ENCODE data around the gene PROZ. TPM values are rescaled to one million over a fixed set of nuclear protein-coding genes. Genes with fewer than 3 reads are reported as not detected.

The PROZ gene
- total and polyA plus RNA-seq, 2 of the 13 experiments (the other 11 are each of a cell fraction or from before 2014, with no cell fraction given), result 5.6 to 22.5 TPM

DNA sequence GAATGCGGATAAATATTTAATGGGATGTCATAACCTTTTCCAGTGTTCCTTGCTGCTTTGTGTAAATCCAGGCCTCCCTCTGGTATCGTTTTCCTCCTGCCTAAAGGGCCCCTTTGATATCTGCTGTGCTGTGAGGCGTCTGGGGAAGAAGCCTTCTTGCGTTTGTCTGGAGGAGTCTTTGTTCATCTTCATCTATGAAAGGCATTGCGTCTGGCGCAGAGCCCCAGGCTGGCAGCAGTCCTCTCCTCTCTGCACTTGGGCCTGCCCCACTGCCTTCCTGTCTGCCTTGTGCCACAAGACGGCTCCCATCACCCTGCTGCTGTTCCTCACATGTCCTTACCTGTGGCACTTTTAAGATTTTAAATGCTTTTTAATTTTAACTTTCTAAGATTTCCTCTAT is 9.8 kb downstream of the PROZ start:
- WGBS (ENCODE audit: low lambda C conversion rate), result over 99% methylated on average over 7 of the region's 7 CpGs
- BruUV-seq (replicated peaks), result no TSS peak
- ChIA-PET CTCF (ENCODE audit: low intra/inter-chr PET ratio, low total read pairs) (no interaction called here), POLR2A (no interaction called here)
- H3K27me3 ChIP-seq (ENCODE audit: control insufficient read depth in 1 of 2, insufficient read depth in 2 of 2, low read length in 2 of 2), result no peaks in the 10 kb centered on the region
- H2AFZ ChIP-seq (ENCODE audit: low read length), result no peak overlapping the region
- FAIRE-seq (no peak), ATAC-seq (no peak), DNase-seq (ENCODE audit: low spot score) (no peak)
- TF ChIP-seq GLMP (CRISPR knock-in tag; IDR thresholded peaks at IDR 0.05; ENCODE audit: borderline replicate concordance) (no peak), SOX5 (CRISPR knock-in tag; IDR thresholded peaks at IDR 0.05; ENCODE audit: borderline replicate concordance) (no peak), SPEN (CRISPR knock-in tag; IDR thresholded peaks at IDR 0.05; ENCODE audit: low read depth) (no peak), GATAD2A (CRISPR knock-in tag; IDR thresholded peaks at IDR 0.05) (no peak), CREB1 (IDR thresholded peaks at IDR 0.05) (no peak), CREB1 (CRISPR knock-in tag; IDR thresholded peaks at IDR 0.05) (no peak)
- H3K79me2 ChIP-seq (ENCODE audit: insufficient read depth, low read length), result no peaks in the 10 kb centered on the region
- no peak overlapping the region for H3K27ac ChIP-seq (ENCODE audit: extremely low read length, insufficient read depth, low read length)
- in situ Hi-C loops (cut with HindIII; ENCODE audit: extremely low pct_ligation_motif_present, low pct_unique_long_range_greater_than_20kb) (no loop called here), intact Hi-C loops (cut with micrococcal nuclease; ENCODE audit: unreplicated experiment) (no loop called here)
- H3K4me2 ChIP-seq (ENCODE audit: low read depth, low read length), result no peak overlapping the region
- H3K4me1 ChIP-seq (ENCODE audit: insufficient read depth, low read length), result peaks cover 39% of the 10 kb centered on the region
- no peaks in the 10 kb centered on the region for H3K9me3 ChIP-seq (ENCODE audit: low read length)
- H4K20me1 ChIP-seq (ENCODE audit: insufficient read depth, low read length), result no peaks in the 10 kb centered on the region
- H3K4me3 ChIP-seq (replicated peaks in 1 of 3; ENCODE audit: insufficient read depth in 1 of 3, low read depth in 2 of 3, low read length in 3 of 3), result no peak overlapping the region
- peaks cover 0 to 14% of the 10 kb centered on the region in 2 experiments; a peak in 3 of 5 replicates for H3K36me3 ChIP-seq (replicated peaks in 1 of 2; ENCODE audit: control insufficient read depth in 1 of 2, insufficient read depth in 2 of 2, low read length in 2 of 2)
- H3K9ac ChIP-seq (ENCODE audit: insufficient read depth, low read depth, low read length), result no peak overlapping the region

Measured in HepG2 (cell line).